HG03521 (cell line): ENCODE data around the gene MAPKAPK2.
A peak's percentile ranks its signal among the peaks of the same experiment; 100 is the strongest.
"Not testable (repeated sequence)": the region's sequence is repeated elsewhere in the genome, so short reads cannot be mapped to it uniquely, and the experiment has no call there.

ENCODE experiments used
- ATAC-seq: cut with Tn5 transposase; IDR thresholded peaks from one replicate; pipeline ENCODE4 v1.9.1; 2021; ENCODE audit warnings: mild to moderate bottlenecking, moderate library complexity; ENCODE audit not compliant: unreplicated experiment

The MAPKAPK2 gene

GRCh38 chr1:206684478-206685333 is at the start of gene MAPKAPK2:
MAPKAPK2 (plus strand) TSS chr1:206684905; CDS start chr1:206685230, 325 bp downstream.
- ATAC-seq: peak; percentile 56

GRCh38 chr1:206635080-206635977 is 49.4 kb upstream of the MAPKAPK2 start, which contains the start of gene DYRK3:
DYRK3 (plus strand) TSS chr1:206635536; CDS start chr1:206635704, 168 bp downstream.
- peak; percentile 92 for ATAC-seq

GRCh38 chr1:206635978-206636345 is 48.7 kb upstream of the MAPKAPK2 start:
- no peak for ATAC-seq

- ATAC-seq: no peak
Observed at GRCh38 chr1:206636671-206637070, 48.0 kb upstream of the MAPKAPK2 start.

GRCh38 chr1:206637605-206638004 is 47.1 kb upstream of the MAPKAPK2 start:
- no peak for ATAC-seq

- ATAC-seq: not testable (repeated sequence)
Observed at GRCh38 chr1:206642074-206642473, 42.6 kb upstream of the MAPKAPK2 start.

- no peak for ATAC-seq
Observed at GRCh38 chr1:206643118-206643698, 41.5 kb upstream of the MAPKAPK2 start.

- ATAC-seq: no peak
Observed at GRCh38 chr1:206646504-206646903, 38.2 kb upstream of the MAPKAPK2 start.

GRCh38 chr1:206647224-206647623 is 37.5 kb upstream of the MAPKAPK2 start:
- ATAC-seq: no peak

- no peak for ATAC-seq
Observed at GRCh38 chr1:206649261-206649921, 35.3 kb upstream of the MAPKAPK2 start.

GRCh38 chr1:206651014-206651413 is 33.7 kb upstream of the MAPKAPK2 start:
- ATAC-seq: no peak

- ATAC-seq: no peak
Observed at GRCh38 chr1:206651958-206652890, 32.5 kb upstream of the MAPKAPK2 start.

- ATAC-seq: no peak
Observed at GRCh38 chr1:206653715-206654459, 30.8 kb upstream of the MAPKAPK2 start.

GRCh38 chr1:206654828-206655227 is 29.9 kb upstream of the MAPKAPK2 start:
- no peak for ATAC-seq

- no peak for ATAC-seq
Observed at GRCh38 chr1:206655471-206655882, 29.2 kb upstream of the MAPKAPK2 start.

GRCh38 chr1:206656936-206657335 is 27.8 kb upstream of the MAPKAPK2 start:
- ATAC-seq: no peak

- ATAC-seq: no peak
Observed at GRCh38 chr1:206657751-206658150, 27.0 kb upstream of the MAPKAPK2 start.

- ATAC-seq: peak; percentile 51
Observed at GRCh38 chr1:206658264-206658980, 26.3 kb upstream of the MAPKAPK2 start.
